GM18505 (cell line): ENCODE results near the gene HOXB3.

Experiments
- ATAC-seq: cut with Tn5 transposase; IDR thresholded peaks from one replicate; pipeline ENCODE4 v1.9.1; 2021; ENCODE audit not compliant: unreplicated experiment
- POLR2A ChIP-seq: IDR thresholded peaks from 4 replicates; pipeline ENCODE4 v1.6.1; 2011; ENCODE audit warnings: borderline replicate concordance; ENCODE audit not compliant: insufficient read depth, insufficient read length; ENCODE audit errors: extremely low read depth

Gene HOXB3

DNA sequence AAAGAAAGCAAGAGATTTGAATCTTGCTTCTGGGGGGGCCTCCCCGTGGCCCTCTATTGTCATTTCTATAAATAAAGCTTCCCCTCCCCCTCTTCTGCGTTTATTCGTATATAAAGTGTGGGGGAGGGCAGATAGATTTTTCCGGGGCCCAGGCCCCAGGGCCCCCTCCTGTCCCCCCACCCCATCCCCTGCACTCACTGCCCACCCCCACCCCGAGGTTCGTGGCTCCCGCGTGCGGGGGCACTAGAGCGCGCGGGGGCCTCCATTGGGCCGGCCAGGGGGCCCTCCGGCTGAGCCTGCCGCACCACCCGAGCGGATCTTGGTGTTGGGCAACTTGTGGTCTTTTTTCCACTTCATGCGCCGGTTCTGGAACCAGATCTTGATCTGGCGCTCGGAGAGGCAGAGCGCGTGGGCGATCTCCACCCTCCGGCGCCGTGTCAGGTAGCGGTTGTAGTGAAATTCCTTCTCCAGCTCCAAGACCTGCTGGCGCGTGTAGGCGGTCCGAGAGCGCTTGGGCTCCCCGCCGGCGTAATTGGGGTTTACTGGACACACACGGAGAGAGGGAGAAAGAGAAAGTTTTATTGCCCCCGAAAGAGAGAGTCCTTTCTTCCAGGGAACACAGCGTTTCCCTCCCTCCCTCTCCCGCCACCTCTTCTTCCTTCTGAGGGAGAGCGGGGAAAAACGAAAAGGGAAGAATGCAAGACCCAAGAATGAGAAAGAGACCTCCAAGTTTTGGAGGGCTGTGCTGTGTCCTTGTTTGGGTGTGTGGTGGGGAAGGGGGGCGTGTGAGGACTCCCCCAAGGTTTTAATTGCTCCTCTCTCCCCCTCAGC, 13.3 kb downstream of the HOXB3 start:
- no peak for ATAC-seq
- no peak for TF ChIP-seq POLR2A

GRCh38 chr17:48575673-48576478, 14.2 kb downstream of the HOXB3 start:
- no peak for TF ChIP-seq POLR2A

GRCh38 chr17:48575066-48575582, 14.9 kb downstream of the HOXB3 start:
- ATAC-seq, result no peak
- no peak for TF ChIP-seq POLR2A

More at GRCh38 chr17:48575673-48576478, 14.2 kb downstream of the HOXB3 start:
- no peak for ATAC-seq

DNA sequence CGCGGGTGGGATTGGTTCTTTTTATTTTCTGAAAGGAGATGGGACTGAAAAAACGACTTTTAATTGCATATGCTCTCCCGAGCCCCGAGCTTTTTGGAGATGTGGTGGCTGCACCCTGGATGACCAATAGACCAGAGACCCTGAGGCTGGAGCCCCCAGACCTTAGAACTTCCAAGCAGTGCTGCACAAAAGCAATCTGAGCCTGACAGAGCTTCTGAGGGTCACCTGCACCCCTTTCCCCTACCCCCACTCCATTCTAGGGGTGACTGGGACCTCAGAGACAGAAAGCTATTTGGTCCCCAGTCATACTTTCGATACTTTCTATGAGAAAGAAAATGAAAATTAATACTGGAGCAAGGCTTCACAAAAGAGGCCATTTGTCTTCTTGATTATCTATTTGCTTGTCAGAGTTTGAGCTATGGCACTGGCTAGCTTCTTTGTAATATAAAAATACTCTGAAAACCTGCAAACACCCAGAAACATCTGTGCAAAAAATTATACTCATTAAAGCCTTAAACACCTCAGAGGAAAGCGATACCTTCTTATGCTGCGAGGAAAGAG, 15.5 kb downstream of the HOXB3 start:
- TF ChIP-seq POLR2A, result no peak
- no peak for ATAC-seq

- ATAC-seq, result no peak
- TF ChIP-seq POLR2A, result no peak
These were observed 18.1 kb downstream of the HOXB3 start for GRCh38 chr17:48571826-48572417.

- no peak for TF ChIP-seq POLR2A
- ATAC-seq, result no peak
These were observed 18.8 kb downstream of the HOXB3 start for GRCh38 chr17:48571024-48571818.

DNA sequence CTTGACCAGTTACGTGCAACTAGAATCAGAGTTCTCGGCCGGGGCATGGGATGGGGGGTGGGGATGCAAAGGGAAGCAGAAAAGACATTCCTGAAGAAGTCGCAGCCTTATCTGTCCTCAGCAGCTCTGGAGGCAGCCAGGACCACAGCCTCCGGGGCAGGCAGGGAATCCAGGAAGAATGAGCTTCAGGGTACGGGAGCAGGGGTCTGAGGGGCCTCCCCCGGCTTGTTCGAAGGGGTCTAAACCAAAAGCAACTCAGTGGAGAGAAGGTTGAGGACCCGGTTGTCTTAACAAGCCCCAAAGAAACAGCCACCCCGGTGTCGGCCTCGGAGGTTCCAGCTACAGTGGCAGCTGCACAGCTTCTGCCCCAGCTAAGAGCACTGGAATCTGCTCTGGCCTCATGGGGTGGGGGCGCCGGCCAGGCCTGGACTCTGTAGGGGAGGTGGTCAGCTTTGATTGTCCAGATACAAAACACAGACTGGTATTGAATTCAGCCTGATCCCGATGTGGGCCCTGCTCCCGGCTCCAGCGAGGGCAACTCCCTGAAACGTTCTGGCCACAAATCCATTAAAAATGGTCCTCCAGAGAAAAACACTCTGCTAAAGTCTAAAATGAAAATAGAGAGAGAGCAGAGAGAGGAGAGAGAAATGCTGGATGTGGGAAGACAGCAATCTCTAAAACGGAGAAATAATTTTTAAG, 19.6 kb downstream of the HOXB3 start:
- no peak for TF ChIP-seq POLR2A
- no peak for ATAC-seq

GRCh38 chr17:48569674-48570324, 20.2 kb downstream of the HOXB3 start:
- ATAC-seq, result no peak
- TF ChIP-seq POLR2A, result no peak

DNA sequence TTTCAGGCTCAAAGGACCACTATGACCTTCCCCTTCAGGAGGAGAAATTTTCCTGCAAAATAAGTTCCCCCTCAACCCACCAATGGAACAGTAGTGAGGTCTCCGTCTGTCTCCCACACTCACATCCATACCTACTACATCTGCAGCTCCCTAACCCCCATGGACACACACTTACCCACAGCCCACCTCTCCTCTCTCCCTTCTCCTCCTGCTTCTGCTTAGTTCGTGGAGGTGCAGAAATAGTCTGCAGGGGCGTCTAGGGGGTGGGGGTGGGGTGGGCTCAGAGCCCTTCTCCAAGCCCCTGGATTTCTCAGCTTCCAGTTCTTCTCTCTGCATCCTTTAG, 20.8 kb downstream of the HOXB3 start:
- TF ChIP-seq POLR2A, result no peak
- no peak for ATAC-seq

DNA sequence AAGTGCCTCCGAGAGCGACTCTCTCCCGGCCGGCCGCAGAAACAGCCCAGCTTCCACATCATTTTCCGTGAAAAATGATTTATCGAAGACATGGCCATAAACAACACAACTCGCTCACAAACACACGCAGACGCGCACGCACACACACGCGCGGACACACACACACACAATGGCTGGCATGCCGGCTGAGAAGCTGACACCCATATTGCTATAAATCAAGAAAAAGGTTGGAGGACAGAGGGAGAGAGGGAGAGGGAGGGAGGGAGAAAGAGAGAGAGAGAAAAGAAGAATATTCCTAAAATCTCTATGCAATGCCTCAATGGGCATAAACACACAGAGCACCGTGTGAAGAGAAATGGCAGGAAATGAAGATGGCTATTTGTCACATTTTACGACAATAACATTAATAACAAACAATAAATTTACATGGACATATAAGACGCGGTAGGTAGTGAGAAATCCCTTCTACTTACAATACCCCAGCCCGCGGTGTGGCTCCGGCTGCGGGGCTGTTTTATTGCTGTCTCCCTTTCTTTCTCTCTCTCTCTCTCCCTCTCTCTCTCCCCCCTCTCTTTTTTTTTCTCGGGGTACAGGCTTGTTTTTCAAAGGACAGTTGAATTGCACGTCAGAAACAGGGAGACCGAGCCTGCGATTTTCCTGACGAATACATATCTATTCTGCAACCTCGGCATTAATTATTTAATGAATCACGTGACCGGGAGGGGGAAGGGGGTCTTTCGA, 21.4 kb downstream of the HOXB3 start:
- ATAC-seq, result no peak
- TF ChIP-seq POLR2A, result no peak
